GM19324 (cell line): ENCODE measurements around the gene MYCN.
"Not testable (repeated sequence)": the region's sequence is repeated elsewhere in the genome, so short reads cannot be mapped to it uniquely, and the experiment has no call there.

Experiments used
- ATAC-seq: cut with Tn5 transposase; IDR thresholded peaks from one replicate; pipeline ENCODE4 v1.9.1; 2021; ENCODE audit warnings: mild to moderate bottlenecking, moderate library complexity; ENCODE audit not compliant: unreplicated experiment, low FRiP score

Gene MYCN

GRCh38 chr2:15939854-15940660, at the start of gene MYCN:
Gene MYCN (plus strand): TSS chr2:15940550. CDS start chr2:15942065, 1,515 bp downstream.
- ATAC-seq = no peak

DNA sequence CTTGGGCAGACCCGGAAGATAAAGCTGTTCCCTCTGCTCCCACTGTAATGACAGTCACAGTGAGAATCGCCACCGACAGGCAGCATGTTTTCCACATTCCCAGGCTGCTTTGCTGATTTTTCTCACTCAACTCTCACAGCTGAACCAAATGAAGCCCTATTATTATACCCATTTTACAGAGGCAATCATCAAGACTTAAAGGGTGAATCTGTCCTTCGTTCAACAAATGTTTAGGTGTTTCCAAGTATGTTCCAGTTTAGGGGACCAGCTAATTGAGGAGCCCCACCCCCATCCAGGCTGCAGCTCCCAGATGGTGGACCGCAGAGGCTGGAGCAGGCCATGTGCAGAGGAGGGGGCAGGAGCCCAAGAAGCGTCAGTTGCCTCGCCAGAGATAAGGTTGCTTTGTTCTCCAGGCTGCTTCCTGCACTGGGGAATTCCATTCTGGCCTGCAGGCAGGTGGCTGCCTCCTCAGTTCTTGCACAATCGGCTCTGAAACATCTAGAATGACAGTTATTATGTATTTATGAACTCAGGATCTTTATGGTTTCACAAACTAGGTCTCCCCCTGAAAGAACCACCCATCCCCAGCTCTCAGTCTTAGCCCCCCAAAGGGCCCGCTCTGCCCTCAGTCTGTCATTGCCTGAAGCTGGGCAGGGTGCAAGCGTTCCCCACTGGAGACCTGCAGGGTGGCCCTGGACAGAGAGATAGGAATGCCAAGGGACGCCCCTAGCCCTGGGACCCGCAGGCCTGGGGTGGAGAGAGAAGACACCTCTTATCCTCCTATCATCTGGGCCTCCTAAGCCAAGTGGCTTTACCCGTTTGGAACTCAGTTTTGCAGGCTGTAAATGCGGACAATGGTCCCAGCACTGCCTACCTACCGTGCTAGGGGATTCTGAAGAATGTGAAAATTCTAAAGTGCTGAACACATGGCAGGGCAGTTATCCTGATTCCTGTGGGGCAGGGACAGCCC, 49.1 kb upstream of the MYCN start:
- ATAC-seq = no peak

DNA sequence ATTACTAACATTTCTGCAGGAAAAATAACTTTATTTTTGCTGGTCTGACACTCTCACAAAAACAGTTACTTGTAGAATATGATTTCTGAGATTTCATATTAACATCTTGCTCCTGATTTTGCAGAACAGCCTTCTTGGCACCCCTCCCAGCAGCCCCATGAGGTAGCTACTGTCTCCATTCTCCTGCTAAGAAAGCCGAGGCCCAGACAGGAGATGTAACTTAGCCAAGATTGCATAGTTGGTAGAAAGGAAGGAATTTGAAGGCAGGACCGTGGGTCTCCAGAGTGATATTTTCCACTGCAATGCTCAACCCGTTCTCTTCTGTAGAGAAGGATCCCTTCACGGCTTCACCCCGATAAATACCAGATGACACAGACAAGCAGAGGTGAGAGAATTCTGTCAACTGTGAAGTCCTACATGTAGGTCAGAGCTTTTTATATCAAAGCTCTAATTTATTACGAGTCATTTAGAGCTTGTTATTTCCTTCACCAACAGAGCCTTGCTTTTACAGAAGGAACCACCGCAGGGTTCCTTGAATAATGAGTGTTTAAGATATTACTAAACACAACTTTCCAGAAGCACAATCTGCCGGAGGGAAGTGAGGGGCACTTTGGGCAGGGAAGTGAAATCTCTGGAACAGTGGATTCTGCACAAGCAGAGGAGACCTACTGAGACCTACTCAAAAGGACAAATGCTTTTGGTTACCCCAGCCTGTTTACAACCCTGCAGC, 48.0 kb upstream of the MYCN start:
- ATAC-seq = no peak

GRCh38 chr2:15893085-15893484, 47.3 kb upstream of the MYCN start:
- ATAC-seq = no peak

DNA sequence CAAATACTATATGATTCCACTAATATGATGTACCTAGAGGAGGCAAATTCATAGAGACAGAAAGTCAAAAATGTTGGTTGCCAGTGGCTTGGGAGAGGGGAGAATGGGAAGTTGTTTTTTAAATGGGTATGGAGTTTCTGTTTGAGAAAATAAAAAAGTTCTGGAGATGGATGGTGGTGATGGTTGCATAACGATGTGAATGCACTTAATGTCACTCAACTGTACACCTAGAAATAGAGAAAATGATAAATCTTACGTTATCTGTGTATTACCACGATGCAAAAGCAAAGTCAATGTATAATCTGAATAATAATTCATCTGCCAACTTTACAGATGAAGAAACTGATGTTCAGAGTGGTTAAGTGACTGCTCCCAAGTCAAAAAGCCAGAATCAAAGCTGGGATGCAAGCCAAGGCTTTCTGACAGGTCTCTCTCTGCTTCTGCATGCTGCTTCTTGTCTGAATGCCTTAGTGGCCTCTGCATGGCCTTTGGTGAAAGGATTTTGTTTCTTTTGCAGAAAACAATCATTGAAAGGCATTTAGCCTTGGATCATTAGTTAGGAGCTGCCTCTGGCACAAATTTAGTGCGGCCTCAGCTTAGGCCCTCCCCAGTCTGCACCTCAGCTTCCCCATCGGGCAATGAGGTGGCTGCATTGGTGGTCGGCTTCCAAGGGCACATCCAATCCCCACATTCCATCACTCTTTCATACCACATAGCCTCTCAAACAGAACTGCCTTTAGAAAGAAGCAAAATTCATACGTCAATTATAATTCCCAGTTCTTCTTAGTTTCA, 46.5 kb upstream of the MYCN start:
- no peak for ATAC-seq

DNA sequence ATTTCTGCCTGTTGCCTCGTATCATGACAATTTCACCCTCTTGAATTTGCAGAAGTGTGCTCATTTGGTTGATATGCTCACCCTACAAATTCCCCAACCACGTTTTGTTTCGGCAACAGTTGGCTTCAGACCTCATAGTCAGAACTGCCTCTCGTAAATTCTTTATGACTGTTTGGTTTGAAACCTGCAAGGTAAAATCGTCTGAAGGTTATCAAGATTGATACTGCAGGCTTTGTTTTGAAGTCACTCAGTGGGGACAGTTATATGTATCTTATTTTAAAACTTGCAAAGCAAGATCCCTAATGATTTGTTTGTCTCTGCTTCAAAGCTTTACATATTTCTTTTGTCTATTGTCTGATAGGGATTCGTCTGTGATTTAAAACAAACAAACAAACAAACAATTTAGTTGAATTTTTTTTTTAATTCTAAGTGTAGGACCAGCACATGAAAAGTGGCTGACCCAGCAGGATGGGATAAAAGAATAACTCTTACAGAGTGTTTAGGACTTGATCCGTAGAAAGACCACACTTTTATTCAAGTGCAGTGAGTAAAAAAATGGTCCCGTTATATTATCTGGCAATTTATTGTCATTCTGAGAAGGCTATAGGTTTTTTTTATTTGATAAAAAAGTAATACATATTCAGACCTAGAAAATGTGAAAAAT, 45.7 kb upstream of the MYCN start:
- no peak for ATAC-seq

- ATAC-seq = no peak
These were observed 44.5 kb upstream of the MYCN start for GRCh38 chr2:15895615-15896469.

DNA sequence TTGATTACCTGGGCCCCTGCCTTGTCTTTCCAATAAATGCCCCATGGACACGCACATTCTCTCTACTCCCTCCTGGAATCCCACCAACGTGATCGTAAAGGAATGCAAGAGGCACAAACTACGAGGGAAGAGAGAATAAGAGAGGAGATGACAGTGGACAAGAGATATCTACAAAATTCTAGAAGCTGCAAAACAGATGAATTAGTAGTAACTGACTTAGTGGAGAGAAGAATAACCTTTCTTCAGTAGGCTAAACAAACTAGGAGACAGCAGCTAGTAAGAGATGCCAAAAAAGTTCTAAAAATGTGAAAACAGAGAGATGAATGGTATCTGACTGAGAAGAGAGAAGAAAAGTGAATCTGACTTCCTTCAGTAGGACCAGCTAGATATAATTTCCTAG, 43.5 kb upstream of the MYCN start:
- no peak for ATAC-seq

DNA sequence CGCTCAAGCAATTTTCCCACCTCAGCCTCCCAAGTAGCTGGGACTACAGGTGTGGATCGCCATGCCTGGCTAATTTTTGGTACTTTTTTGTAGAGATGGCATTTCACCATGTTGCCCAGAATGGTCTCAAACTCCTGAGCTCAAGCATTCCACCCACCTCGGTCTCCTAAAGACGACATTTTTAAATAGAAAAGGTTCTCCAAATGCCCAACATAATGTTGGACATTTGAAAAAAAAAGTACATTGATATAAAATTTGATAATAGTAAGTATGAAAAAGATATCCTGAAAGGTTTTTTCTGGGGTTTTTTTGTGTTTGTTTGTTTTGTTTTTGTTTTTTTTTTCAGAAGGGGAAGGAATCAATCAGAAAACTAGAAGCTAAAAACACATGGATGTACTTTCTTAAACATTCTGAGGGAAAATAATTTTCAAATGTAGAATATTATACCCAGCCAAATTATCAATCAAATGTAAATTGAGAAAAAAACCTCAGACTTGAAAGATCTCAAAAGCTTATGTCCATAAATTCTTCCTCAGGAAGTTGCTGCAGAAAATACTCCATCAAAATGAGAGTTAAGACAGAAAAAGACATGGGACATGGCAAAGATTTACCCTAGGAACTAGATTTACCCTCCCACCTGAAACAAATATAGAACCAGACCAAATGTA, 42.8 kb upstream of the MYCN start:
- ATAC-seq = no peak

DNA sequence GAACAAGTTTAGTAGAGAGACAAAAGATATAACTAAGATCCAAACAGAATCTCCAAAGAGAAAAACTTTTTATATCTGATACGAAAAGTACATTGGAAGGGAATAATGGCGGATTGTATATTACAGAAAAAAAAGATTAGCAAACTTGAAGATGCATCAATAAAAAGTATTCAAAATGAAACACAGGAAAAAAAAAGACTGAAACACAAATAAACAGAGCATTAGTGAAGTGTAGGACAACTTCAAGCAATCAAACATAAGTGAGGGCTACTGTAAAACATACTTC, 41.1 kb upstream of the MYCN start:
- no peak for ATAC-seq

DNA sequence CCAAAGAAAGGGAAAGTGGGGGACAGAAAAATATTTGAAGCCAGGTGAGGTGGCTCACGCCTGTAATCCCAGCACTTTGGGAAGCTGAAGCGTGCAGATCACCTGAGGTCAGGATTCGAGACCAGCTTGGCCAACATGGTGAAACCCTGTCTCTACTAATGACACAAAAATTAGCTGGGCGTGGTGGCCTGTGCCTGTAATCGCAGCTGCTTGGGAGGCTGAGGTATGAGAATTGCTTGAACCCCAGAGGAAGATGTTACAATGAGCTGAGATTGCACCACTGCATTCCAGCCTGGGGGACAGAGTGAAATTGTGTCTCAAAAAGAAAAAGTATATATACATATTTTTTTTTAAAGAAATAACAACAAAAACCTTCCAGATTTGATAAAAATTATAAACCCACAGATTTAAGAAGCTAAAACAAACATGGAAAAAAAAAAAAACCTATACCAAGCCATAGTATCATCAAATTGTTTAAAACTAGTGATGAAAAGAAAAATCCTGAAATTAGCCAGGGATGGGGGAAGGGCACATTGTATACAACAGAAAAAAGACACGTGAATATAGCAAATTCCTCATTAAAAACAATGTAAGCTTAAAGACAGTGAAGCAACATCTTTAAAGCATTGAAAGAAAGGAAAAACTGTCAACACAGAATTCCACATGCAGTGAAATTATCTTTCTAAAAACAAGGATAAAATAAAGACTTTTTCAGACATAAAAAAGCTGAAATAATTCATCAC, 40.4 kb upstream of the MYCN start:
- ATAC-seq = no peak

- no peak for ATAC-seq
These were observed 39.1 kb upstream of the MYCN start for GRCh38 chr2:15901095-15901807.

GRCh38 chr2:15901808-15902130, 38.6 kb upstream of the MYCN start:
- ATAC-seq = no peak

- ATAC-seq = not testable (repeated sequence)
These were observed 36.4 kb upstream of the MYCN start for GRCh38 chr2:15903910-15904309.

DNA sequence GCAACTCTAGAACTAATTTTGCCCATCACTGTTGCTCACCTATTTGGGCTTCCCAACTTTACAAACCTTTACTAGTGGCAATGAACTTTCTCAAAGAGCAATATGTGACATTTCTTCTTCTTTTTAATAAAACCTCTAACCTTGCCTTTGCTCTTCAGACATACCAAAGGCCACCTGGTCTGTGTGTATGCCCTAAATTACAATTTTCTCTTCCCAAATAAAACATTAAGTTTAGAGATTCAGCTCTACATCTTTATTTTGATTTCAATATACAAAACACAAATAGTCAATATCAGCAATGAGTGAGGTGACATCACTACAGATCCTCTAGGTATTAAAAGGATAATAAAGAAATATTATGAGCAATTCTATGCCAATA, 35.1 kb upstream of the MYCN start:
- ATAC-seq = no peak

DNA sequence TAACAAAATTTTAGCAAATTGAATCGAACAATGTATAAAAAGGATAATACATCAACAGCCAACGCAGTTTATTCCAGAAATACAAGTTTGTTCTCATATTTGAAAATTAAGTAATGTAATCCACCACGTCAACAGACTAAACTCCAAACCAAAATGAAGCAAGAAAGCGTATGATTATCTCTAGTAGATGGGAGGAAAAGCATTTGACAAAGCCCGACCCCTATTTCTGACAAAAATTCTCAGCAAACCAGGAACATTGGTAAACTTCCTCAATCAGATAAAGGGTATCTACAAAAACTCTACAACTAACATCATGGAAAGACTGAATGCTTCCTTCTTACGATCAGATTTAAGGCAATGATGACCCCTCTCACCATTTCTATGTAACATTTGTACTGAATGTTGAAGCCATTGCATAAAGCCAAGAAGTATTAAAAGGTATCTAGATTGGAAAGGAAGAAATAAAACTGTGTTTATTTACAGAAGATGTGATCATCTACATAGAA, 34.3 kb upstream of the MYCN start:
- no peak for ATAC-seq

- no peak for ATAC-seq
These were observed 33.6 kb upstream of the MYCN start for GRCh38 chr2:15906778-15907177.
